ENCODE results near the gene GOLGA8J.
"Not testable (repeated sequence)": the region's sequence is repeated elsewhere in the genome, so short reads cannot be mapped to it uniquely, and the experiment has no call there.

DNA sequence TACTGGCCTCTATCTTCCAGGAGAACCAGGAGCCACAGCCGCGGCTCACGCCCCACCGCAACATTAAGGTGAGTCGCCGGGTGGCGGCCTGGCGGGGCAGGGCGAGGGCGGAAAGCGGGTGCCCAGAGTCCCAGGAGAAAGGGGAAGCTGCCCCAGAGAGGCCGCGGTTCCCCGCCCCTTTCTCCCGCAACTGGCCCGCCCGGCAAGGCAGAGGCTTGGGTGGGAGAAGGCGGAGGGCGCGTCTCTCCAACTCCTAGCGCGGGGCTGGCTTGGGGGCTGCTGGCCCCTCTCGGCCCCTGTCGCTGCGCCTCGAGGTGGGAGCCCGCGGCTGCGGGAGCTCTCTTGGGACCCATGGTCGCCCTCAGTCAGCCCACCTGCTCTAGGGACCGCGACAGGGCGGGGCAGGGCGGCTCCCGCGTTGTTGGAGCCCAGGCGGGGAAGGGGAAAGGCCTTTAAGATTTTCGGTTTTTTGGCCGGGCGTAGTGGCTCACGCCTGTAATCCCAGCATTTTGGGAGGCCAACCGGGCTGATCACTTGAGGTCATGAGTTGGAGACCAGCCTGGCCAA, 21.3 kb downstream of the GOLGA8J start:
- TF ChIP-seq POLR2A (IDR thresholded peaks at IDR 0.05; ENCODE audit: low read depth); EP300 (IDR thresholded peaks at IDR 0.05); POLR2AphosphoS5 (IDR thresholded peaks at IDR 0.05): not testable (repeated sequence)
- TF ChIP-seq, protein P1, sequence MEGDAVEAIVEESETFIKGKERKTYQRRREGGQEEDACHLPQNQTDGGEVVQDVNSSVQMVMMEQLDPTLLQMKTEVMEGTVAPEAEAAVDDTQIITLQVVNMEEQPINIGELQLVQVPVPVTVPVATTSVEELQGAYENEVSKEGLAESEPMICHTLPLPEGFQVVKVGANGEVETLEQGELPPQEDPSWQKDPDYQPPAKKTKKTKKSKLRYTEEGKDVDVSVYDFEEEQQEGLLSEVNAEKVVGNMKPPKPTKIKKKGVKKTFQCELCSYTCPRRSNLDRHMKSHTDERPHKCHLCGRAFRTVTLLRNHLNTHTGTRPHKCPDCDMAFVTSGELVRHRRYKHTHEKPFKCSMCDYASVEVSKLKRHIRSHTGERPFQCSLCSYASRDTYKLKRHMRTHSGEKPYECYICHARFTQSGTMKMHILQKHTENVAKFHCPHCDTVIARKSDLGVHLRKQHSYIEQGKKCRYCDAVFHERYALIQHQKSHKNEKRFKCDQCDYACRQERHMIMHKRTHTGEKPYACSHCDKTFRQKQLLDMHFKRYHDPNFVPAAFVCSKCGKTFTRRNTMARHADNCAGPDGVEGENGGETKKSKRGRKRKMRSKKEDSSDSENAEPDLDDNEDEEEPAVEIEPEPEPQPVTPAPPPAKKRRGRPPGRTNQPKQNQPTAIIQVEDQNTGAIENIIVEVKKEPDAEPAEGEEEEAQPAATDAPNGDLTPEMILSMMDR (IDR thresholded peaks at IDR 0.05), result not testable (repeated sequence)

All from esophagus muscularis mucosa (tissue), 4 donors.